RWPE1 (cell line): ENCODE measurements around the gene MTX1.

Source experiments
- CTCF ChIA-PET: fragments of 350-600 bp; sonication (Branson Sonifier 250); formaldehyde crosslinking; extraction: SDS; loops from one replicate; lab custom pipeline; 2021; lab: Yijun Ruan, JAX
- POLR2A ChIA-PET: fragments of 400-600 bp; formaldehyde crosslinking; extraction: SDS; loops from one replicate; lab custom pipeline; 2020; ENCODE audit warnings: antibody characterized with exemption; ENCODE audit not compliant: low non-redundant PET; lab: Yijun Ruan, JAX
- DNase-seq: peaks from one replicate; pipeline ENCODE4 v3.0.0; 2012; ENCODE audit warnings: low spot score
- H3K27ac ChIP-seq: fragments of 450-650 bp; 2 replicates; pipeline ENCODE4 v1.5.1; 2017
- TF ChIP-seq, protein P1 (sequence below): fragments of 450-650 bp; conservative IDR thresholded peaks from 2 replicates; pipeline ENCODE4 v1.5.1; 2017; ENCODE audit warnings: low read depth, mild to moderate bottlenecking

MTX1 gene

DNA sequence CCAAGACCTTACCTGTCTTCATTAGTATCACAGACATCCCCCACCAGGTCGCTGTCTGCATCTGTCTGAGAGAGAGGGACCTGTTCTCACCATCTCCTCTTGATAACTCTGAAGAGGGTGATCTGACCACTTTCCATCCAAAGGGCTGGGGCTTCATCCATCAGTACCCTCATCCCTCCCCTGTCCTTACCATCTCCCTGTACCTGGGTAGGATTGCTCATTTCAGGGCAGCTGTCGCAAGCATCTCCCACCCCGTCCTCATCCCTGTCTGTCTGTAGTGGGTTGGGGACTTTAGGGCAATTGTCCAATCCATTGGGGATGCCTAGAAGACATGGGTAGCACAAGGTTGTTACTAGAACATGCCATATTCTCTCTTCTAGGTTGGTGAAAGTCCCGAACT is 8.7 kb upstream of the MTX1 start:
- POLR2A ChIA-PET = no interaction called here
- H3K27ac ChIP-seq = peak overlapping the region; percentile 37
- TF ChIP-seq, protein P1, sequence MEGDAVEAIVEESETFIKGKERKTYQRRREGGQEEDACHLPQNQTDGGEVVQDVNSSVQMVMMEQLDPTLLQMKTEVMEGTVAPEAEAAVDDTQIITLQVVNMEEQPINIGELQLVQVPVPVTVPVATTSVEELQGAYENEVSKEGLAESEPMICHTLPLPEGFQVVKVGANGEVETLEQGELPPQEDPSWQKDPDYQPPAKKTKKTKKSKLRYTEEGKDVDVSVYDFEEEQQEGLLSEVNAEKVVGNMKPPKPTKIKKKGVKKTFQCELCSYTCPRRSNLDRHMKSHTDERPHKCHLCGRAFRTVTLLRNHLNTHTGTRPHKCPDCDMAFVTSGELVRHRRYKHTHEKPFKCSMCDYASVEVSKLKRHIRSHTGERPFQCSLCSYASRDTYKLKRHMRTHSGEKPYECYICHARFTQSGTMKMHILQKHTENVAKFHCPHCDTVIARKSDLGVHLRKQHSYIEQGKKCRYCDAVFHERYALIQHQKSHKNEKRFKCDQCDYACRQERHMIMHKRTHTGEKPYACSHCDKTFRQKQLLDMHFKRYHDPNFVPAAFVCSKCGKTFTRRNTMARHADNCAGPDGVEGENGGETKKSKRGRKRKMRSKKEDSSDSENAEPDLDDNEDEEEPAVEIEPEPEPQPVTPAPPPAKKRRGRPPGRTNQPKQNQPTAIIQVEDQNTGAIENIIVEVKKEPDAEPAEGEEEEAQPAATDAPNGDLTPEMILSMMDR = no peak
- DNase-seq = no peak
- CTCF ChIA-PET = no interaction called here

DNA sequence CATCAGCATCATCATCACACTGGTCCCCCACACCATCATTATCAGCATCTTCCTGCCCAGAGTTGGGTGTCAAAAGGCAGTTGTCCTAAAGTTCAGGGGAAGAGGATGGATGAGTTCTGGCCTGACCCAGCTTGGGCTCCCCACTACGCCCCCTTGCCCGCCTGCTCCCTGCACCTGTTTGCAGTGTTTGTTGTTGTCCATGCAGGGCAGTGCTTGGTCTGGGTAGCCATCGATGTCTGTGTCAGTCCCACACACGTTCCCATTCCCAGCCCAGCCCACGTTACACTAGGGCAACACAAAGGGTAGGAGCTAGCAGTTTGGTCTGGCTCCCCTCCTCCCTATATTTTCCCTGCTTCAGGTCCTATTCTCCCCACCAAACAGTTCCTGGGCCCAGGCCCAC is 7.6 kb upstream of the MTX1 start:
- no peak for DNase-seq
- POLR2A ChIA-PET = no interaction called here
- peak overlapping the region; percentile 37 for H3K27ac ChIP-seq
- CTCF ChIA-PET = no interaction called here
- TF ChIP-seq, protein P1 = no peak

DNA sequence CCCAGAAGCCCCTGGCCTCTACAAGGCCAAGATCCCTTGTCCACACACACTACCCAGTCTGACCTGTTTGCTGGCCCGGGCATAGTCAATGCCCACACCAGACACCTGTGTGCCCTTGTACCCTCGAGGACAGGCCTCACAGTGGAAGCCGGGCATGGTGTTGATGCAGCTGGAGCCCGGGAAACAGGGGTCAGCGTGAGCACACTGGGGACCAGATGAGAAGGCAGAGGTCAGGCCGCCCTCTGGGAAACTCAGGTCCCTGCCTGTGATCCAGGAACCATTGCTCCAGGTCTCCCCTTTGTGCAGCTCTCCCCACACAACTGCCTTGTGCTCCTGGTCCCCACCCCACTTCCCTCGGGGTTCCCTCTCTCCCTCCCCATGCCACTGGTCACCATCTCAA is 6.3 kb upstream of the MTX1 start:
- ChIA-PET POLR2A (interaction anchor here (0.5 kb wide), 1 partner anchor 383 kb away, joined by 5 read pairs; no protein-coding TSS in a partner anchor), CTCF (interaction anchor here (0.6 to 1.0 kb wide), 2 partner anchors 9 to 407 kb away, joined by 3 to 4 read pairs; no protein-coding TSS in a partner anchor)
- H3K27ac ChIP-seq = peak overlapping the region; percentile 23
- TF ChIP-seq, protein P1 = no peak
- DNase-seq = no peak

DNA sequence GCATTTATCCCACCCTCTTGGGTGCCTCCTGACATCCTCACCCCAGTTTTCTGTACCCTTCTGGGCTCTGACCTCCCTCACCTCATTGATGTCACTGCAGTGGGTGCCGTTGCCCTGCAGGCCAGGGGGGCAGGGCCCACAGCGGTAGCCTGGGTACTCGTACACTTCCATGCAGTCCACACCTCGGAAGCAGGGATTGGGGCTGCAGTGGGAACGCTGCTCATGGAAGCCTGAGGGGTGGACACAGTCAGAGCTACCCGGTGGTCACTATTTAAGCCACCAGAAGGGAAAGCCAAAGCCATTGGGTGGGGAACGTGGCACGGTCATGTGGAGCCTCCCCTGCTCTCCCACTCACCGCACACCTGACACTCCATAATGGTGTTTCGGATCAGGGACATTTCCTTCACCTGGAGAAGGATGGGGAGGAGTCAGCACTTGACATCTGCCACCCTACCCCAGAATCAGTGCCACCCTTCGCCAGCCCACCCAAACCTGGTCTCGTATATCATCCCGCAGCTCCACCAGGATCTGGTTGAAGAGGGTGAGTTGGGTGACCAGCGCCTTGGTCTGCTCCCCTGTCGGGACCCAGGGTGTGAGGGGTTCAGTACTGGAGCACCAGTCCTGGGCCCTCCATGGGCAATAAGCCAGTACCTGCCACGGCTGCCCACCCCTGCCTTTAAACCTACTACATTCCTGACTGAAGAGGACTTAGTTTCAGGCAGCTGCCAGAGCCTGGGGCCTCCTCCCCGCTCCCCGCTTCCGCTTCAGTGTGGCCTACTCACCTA is 5.6 kb upstream of the MTX1 start:
- ChIA-PET CTCF (interaction anchor here (0.6 to 1.9 kb wide), 4 partner anchors 9 to 406 kb away, joined by 4 to 6 read pairs (median 4); no protein-coding TSS in a partner anchor), POLR2A (interaction anchor here (0.5 to 1.0 kb wide), 2 partner anchors 9 to 24 kb away, joined by 3 read pairs; no protein-coding TSS in a partner anchor)
- TF ChIP-seq, protein P1 = no peak
- no peak for DNase-seq
- H3K27ac ChIP-seq = peak overlapping the region; percentile 23

DNA sequence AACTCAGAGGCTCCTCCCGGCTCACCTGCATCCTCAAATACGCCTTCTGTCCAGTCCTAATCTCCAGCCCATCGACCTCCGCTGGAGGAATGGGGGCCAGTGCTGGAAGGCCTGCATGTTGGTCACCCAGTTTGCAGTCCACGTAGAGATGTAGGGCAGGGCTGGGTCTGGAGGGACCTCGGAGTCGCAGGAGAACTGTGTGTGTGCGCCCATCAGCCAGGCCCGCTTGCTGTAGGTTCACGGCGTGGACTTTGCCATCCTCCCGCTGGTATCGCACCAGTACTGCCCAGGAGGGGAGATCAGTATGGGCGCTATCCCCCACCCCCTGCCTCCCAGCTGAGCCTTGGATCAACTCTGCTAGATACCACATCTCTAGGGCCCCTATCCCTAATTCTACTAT is 3.5 kb upstream of the MTX1 start:
- no peak for DNase-seq
- TF ChIP-seq, protein P1 = no peak
- POLR2A ChIA-PET = no interaction called here
- H3K27ac ChIP-seq = peak overlapping the region; percentile 23; the same call in 1 of the 2 replicates
- CTCF ChIA-PET = interaction anchor here (0.6 kb wide), 1 partner anchor 418 kb away, joined by 3 read pairs; no protein-coding TSS in a partner anchor

DNA sequence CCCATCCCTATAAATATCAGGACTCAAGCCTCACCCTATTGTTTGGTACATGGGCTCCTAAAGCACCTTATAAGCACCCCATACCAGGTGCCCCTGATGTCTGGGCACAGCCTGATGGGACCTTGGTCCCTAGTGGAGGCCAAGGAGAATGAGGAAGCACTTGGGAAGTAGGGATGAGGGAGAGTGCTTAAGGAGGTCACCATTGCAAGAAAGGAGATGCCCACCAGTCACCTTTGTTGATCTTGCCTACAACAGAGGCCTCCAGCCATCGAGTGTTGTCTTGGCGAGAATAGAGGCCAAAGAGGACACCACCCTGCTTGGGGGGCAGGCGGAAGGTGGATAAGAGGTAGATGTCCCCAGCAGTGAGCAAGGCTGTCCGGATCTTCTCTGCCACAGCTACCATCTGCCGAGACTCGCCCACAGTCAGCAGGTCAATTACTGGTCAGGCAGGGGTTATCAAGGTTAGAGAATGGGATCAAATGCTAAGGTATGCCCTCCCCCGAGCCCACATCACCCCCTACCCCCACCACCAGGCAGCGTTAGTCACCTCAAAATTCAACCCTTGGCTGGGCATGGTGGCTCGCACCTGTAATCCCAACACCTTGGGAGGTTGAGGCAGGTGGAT is 2.4 kb upstream of the MTX1 start:
- POLR2A ChIA-PET = no interaction called here

More for the DNA sequence above, 2.4 kb upstream of the MTX1 start:
- H3K27ac ChIP-seq = peak overlapping the region; percentile 94
- CTCF ChIA-PET = interaction anchor here (1.2 kb wide), 1 partner anchor 18 kb away, joined by 7 read pairs; no protein-coding TSS in a partner anchor
- DNase-seq = no peak
- TF ChIP-seq, protein P1 = no peak
